DOHH2 (cell line): Measurements from ENCODE around the gene SLC39A9.

ENCODE experiments used
- H3F3A ChIP-seq: fragments of 200-600 bp; sonication (generic), shearing (Covaris generic); 2 replicates; pipeline ENCODE4 v1.6.0; 2016; ENCODE audit warnings: antibody characterized with exemption, mild to moderate bottlenecking; ENCODE audit not compliant: control insufficient read depth, insufficient read depth
- H3K27ac ChIP-seq: fragments of 200-600 bp; sonication (generic); 2 replicates; pipeline ENCODE4 v1.5.1; 2014; ENCODE audit warnings: low read depth, mild to moderate bottlenecking, low read length, moderate library complexity
- H3K27me3 ChIP-seq: fragments of 200-600 bp; sonication (generic); 2 replicates; pipeline ENCODE4 v1.6.1; 2014; ENCODE audit warnings: mild to moderate bottlenecking, low read length, mixed read lengths; ENCODE audit not compliant: control insufficient read depth
- H3K36me3 ChIP-seq: fragments of 200-600 bp; sonication (generic); 2 replicates; pipeline ENCODE4 v1.6.1; 2014; ENCODE audit warnings: mild to moderate bottlenecking, low read length, moderate library complexity, mixed read lengths; ENCODE audit not compliant: control insufficient read depth
- H3K4me1 ChIP-seq: fragments of 200-600 bp; sonication (generic); 2 replicates; pipeline ENCODE4 v1.6.1; 2014; ENCODE audit warnings: mild to moderate bottlenecking, low read length, mixed read lengths; ENCODE audit not compliant: control insufficient read depth
- H3K4me2 ChIP-seq: fragments of 200-600 bp; sonication (generic); 2 replicates; pipeline ENCODE4 v1.6.0; 2014; ENCODE audit warnings: mild to moderate bottlenecking, low read length, moderate library complexity
- H3K4me3 ChIP-seq: fragments of 200-600 bp; sonication (generic); 2 replicates; pipeline ENCODE4 v1.5.1; 2014; ENCODE audit warnings: mild to moderate bottlenecking, low read length, mixed read lengths
- H3K79me2 ChIP-seq: fragments of 200-600 bp; sonication (generic); 2 replicates; pipeline ENCODE4 v1.6.1; 2014; ENCODE audit warnings: mild to moderate bottlenecking, low read length, mixed read lengths; ENCODE audit not compliant: control insufficient read depth
- H3K9me2 ChIP-seq: fragments of 200-600 bp; sonication (generic); replicated peaks from 2 replicates; pipeline ENCODE4 v1.6.1; 2014; ENCODE audit warnings: mild to moderate bottlenecking, low read length, mixed read lengths; ENCODE audit not compliant: control insufficient read depth
- H3K9me3 ChIP-seq: fragments of 200-600 bp; sonication (generic); 2 replicates; pipeline ENCODE4 v1.6.1; 2014; ENCODE audit warnings: antibody characterized with exemption, low read length, mixed read lengths; ENCODE audit not compliant: control insufficient read depth, insufficient read depth
- H4K20me1 ChIP-seq: fragments of 200-600 bp; sonication (generic); 2 replicates; pipeline ENCODE4 v1.6.0; 2014; ENCODE audit warnings: low read depth, mild to moderate bottlenecking, antibody characterized with exemption, low read length, moderate library complexity; ENCODE audit not compliant: control insufficient read depth, insufficient read depth
- EZH2phosphoT487 ChIP-seq: fragments of 200-600 bp; sonication (generic); IDR thresholded peaks from 2 replicates; pipeline ENCODE4 v1.6.1; 2017; ENCODE audit warnings: borderline replicate concordance, mild to moderate bottlenecking, antibody characterized with exemption, low read length, moderate library complexity, mixed read lengths
- TF ChIP-seq, protein P1 (sequence below): fragments of 200-600 bp; sonication (generic); IDR thresholded peaks from one replicate; pipeline ENCODE4 v1.5.1; 2014; ENCODE audit warnings: antibody characterized with exemption, mild to moderate bottlenecking, low read depth, low read length; ENCODE audit not compliant: poor library complexity, severe bottlenecking

SLC39A9 gene

DNA sequence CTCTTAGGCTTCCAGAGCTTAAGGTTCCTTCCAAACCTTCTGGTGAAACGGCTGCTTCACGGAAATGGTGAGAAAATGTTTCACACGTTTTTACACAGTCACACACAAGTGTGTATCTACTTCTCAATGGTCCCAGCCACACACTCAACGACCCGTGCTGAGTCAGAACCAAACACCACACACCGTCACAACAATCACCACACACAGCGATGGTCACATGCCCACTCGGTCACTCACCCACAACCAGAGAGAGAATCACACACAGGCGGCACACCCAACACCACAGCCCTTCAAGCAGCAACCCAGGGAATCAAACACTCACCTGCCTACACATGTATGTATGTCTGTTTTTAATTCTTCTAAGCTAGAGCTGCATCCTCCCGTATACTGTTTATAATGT lies 73.4 kb downstream of the SLC39A9 start:
- Histone ChIP-seq H3K9me3 (no peaks in the 10 kb centered on the region), H3K27ac (no peak overlapping the region)

DNA sequence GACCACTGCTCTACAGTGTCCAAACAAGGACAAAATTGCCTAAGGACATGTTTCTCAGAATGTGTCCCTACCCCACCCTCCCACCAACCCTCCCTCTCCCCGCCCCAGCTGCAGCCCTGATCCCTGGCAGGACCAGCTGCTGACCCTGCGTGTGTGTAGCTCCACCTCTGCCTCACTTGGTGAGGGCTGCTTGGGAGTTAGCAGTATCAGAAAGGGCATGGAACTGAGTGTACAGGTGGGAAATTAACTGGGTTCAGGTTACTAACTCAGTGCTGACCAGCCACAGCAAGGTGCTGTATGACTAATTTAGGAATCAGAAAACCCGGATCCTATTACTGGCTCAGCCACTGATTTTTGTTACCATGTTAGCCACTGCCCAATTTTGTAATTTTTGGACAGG lies 74.8 kb downstream of the SLC39A9 start:
- Histone ChIP-seq H3K4me1 (no peaks in the 10 kb centered on the region), H3K36me3 (no peaks in the 10 kb centered on the region), H3K4me2 (no peak overlapping the region), H4K20me1 (no peaks in the 10 kb centered on the region; the same call in 1 of the 2 replicates), H3K4me3 (no peak overlapping the region), H3K27me3 (peaks cover 14% of the 10 kb centered on the region; the same call in 1 of the 2 replicates), H3K79me2 (no peaks in the 10 kb centered on the region), H3F3A (no peaks in the 10 kb centered on the region), H3K27ac (no peak overlapping the region), H3K9me2 (no peaks in the 10 kb centered on the region), H3K9me3 (no peaks in the 10 kb centered on the region)
- TF ChIP-seq, protein P1, sequence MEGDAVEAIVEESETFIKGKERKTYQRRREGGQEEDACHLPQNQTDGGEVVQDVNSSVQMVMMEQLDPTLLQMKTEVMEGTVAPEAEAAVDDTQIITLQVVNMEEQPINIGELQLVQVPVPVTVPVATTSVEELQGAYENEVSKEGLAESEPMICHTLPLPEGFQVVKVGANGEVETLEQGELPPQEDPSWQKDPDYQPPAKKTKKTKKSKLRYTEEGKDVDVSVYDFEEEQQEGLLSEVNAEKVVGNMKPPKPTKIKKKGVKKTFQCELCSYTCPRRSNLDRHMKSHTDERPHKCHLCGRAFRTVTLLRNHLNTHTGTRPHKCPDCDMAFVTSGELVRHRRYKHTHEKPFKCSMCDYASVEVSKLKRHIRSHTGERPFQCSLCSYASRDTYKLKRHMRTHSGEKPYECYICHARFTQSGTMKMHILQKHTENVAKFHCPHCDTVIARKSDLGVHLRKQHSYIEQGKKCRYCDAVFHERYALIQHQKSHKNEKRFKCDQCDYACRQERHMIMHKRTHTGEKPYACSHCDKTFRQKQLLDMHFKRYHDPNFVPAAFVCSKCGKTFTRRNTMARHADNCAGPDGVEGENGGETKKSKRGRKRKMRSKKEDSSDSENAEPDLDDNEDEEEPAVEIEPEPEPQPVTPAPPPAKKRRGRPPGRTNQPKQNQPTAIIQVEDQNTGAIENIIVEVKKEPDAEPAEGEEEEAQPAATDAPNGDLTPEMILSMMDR = no peak
- no peak for TF ChIP-seq EZH2phosphoT487

More for the DNA sequence above, 73.4 kb downstream of the SLC39A9 start:
- Histone ChIP-seq H4K20me1 (no peaks in the 10 kb centered on the region; the same call in 1 of the 2 replicates), H3K79me2 (no peaks in the 10 kb centered on the region), H3K4me1 (no peaks in the 10 kb centered on the region), H3K36me3 (no peaks in the 10 kb centered on the region), H3K27me3 (peaks cover 14% of the 10 kb centered on the region; the same call in 1 of the 2 replicates), H3K4me2 (no peak overlapping the region), H3F3A (no peaks in the 10 kb centered on the region), H3K9me2 (no peaks in the 10 kb centered on the region), H3K4me3 (no peak overlapping the region)
- TF ChIP-seq EZH2phosphoT487 = no peak
- TF ChIP-seq, protein P1 = no peak

DNA sequence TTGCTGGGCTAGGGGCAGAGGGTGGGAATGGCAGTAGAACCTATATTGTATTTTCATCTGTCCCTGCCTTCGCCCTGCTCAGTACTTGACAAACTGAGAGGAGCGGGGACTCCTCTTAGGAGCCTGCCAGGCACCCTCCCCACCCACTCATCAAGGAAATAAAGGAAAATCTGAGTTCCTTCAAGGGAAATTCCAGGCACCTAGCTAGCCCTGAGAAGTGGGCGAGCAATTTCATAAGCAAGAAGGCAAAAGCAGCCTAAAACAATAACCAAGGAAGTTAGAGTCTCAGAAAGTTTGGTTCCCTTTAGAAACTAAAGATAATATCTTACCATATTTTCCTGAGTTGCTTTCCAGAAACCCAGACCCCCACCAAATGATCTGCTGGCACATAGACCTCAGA lies 75.5 kb downstream of the SLC39A9 start:
- Histone ChIP-seq H3K9me3 (no peaks in the 10 kb centered on the region), H3K27me3 (peaks cover 14% of the 10 kb centered on the region; the same call in 1 of the 2 replicates), H3K9me2 (no peaks in the 10 kb centered on the region), H3K4me1 (no peaks in the 10 kb centered on the region), H3K4me3 (no peak overlapping the region), H4K20me1 (no peaks in the 10 kb centered on the region; the same call in 1 of the 2 replicates), H3K36me3 (no peaks in the 10 kb centered on the region), H3K27ac (no peak overlapping the region), H3K79me2 (no peaks in the 10 kb centered on the region), H3K4me2 (no peak overlapping the region), H3F3A (no peaks in the 10 kb centered on the region)
- no peak for TF ChIP-seq EZH2phosphoT487
- TF ChIP-seq, protein P1 = no peak
